ENCODE results near the gene SRCIN1. TPM values are rescaled to one million over a fixed set of nuclear protein-coding genes. Genes with fewer than 3 reads are reported as not detected.
"Not testable (repeated sequence)": the region's sequence is repeated elsewhere in the genome, so short reads cannot be mapped to it uniquely, and the experiment has no call there.

Gene SRCIN1
- total and polyA plus RNA-seq, 3 experiments from 2014 or later: 0.04 to 0.50 TPM; not detected in 1

- Histone ChIP-seq H3K27ac (ENCODE audit: low read depth, low read length) (no peak overlapping the region), H3K4me1 (ENCODE audit: insufficient read depth, low read length) (no peaks in the 10 kb centered on the region), H3K4me3 (ENCODE audit: low read length) (peak overlapping the region; percentile 37), H3K27me3 (ENCODE audit: insufficient read depth, low read length, poor library complexity, severe bottlenecking) (peaks cover 11% of the 10 kb centered on the region), H3K9me3 (ENCODE audit: low read length) (no peaks in the 10 kb centered on the region), H3K36me3 (ENCODE audit: insufficient read depth, low read length) (no peaks in the 10 kb centered on the region)
- no peak for DNase-seq
- Mint-ChIP-seq H3K4me1 (peaks cover 5 to 19% (median 9%) of the 10 kb centered on the region in 3 donors), H3K27ac (peak overlapping the region in 1 of 8 donors; percentile 59), H3K27me3 (peaks cover 42 to 50% of the 10 kb centered on the region in 2 donors), H3K4me3 (peak overlapping the region; percentile 48 to 94 (median 86)), H3K9me3 (no peaks in the 10 kb centered on the region), H3K36me3 (no peaks in the 10 kb centered on the region)
- POLR2A ChIA-PET: no interaction called here
- CTCF ChIA-PET: no interaction called here
Measured at GRCh38 chr17:38509772-38510420, 95.9 kb downstream of the SRCIN1 start.

DNA sequence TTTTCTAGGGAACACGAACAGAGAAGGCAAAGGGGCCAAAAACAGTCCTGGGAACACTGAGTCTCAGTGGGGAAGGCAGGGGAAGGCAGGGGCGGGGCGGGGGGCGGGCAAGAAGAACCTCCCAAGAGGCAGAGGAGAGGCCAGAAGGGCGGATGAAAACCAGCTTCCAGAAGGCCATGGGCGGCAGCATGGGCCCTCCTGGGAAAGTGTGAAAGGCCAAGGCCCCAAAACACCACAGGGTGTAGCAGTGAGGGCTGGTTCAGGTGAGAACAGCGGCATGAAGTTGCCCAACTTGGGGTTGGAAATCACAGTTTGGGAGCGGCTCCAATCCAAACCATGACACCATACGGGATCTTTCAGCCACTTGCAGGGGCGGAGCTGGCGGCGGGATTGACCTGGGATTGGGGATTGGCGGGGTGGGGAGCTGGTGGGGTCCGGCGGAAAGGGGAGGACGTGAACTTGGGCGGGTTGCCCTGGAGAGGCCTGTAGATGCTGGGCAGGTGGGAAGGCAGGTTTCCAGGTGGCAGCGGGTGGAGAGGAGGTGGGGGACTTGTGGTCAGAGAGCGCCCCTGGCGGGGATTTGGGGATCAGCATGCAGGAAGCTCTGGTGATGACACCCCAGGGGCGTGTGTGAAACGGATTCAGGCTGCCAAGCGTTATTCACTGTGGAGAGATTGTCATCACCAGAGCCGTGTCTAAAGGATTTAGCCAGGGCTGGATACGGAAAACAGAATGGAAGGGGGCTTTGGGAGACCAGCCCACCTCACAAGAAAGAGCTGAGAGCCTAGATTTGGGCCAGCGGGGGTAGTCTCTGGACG lies 96.6 kb downstream of the SRCIN1 start:
- peak overlapping the region; percentile 48 to 94 (median 86) for H3K4me3 Mint-ChIP-seq
- DNase-seq: peak; percentile 47 to 76 (median 55)
- peak overlapping the region; percentile 37 for H3K4me3 ChIP-seq (ENCODE audit: low read length)
- H3K27me3 ChIP-seq (ENCODE audit: insufficient read depth, low read length, poor library complexity, severe bottlenecking): peaks cover 11% of the 10 kb centered on the region
- POLR2A ChIA-PET: no interaction called here
- H3K4me1 ChIP-seq (ENCODE audit: insufficient read depth, low read length): no peaks in the 10 kb centered on the region
- H3K9me3 ChIP-seq (ENCODE audit: low read length): no peaks in the 10 kb centered on the region
- peaks cover 5 to 19% (median 9%) of the 10 kb centered on the region in 3 donors for H3K4me1 Mint-ChIP-seq
- H3K27me3 Mint-ChIP-seq: peaks cover 42 to 50% of the 10 kb centered on the region in 2 donors
- H3K9me3 Mint-ChIP-seq: no peaks in the 10 kb centered on the region
- H3K36me3 Mint-ChIP-seq: no peaks in the 10 kb centered on the region
- H3K36me3 ChIP-seq (ENCODE audit: insufficient read depth, low read length): no peaks in the 10 kb centered on the region
- CTCF ChIA-PET: interaction anchor here (1.2 kb wide), 1 partner anchor 49 kb away, joined by 3 read pairs; no protein-coding TSS in a partner anchor
- peak overlapping the region in 3 of 8 donors; percentile 59 to 74 (median 74) for H3K27ac Mint-ChIP-seq
- no peak overlapping the region for H3K27ac ChIP-seq (ENCODE audit: low read depth, low read length)

GRCh38 chr17:38508570-38508950 lies 97.2 kb downstream of the SRCIN1 start:
- Histone ChIP-seq H3K9me3 (ENCODE audit: low read length) (no peaks in the 10 kb centered on the region), H3K27ac (ENCODE audit: low read depth, low read length) (no peak overlapping the region), H3K27me3 (ENCODE audit: insufficient read depth, low read length, poor library complexity, severe bottlenecking) (peaks cover 11% of the 10 kb centered on the region), H3K4me3 (ENCODE audit: low read length) (no peak overlapping the region), H3K4me1 (ENCODE audit: insufficient read depth, low read length) (no peaks in the 10 kb centered on the region), H3K36me3 (ENCODE audit: insufficient read depth, low read length) (no peaks in the 10 kb centered on the region)
- H3K4me1 Mint-ChIP-seq: peaks cover 5 to 19% (median 9%) of the 10 kb centered on the region in 3 donors
- no peak for DNase-seq
- peaks cover 39 to 54% of the 10 kb centered on the region in 2 donors for H3K27me3 Mint-ChIP-seq
- H3K27ac Mint-ChIP-seq: peak overlapping the region in 2 of 8 donors; percentile 19 to 68
- POLR2A ChIA-PET: no interaction called here
- no peaks in the 10 kb centered on the region for H3K9me3 Mint-ChIP-seq
- H3K4me3 Mint-ChIP-seq: peak overlapping the region in 4 of 7 donors; percentile 5 to 67 (median 44)
- H3K36me3 Mint-ChIP-seq: no peaks in the 10 kb centered on the region
- CTCF ChIA-PET: interaction anchor here (1.2 kb wide), 1 partner anchor 49 kb away, joined by 3 read pairs; no protein-coding TSS in a partner anchor

DNA sequence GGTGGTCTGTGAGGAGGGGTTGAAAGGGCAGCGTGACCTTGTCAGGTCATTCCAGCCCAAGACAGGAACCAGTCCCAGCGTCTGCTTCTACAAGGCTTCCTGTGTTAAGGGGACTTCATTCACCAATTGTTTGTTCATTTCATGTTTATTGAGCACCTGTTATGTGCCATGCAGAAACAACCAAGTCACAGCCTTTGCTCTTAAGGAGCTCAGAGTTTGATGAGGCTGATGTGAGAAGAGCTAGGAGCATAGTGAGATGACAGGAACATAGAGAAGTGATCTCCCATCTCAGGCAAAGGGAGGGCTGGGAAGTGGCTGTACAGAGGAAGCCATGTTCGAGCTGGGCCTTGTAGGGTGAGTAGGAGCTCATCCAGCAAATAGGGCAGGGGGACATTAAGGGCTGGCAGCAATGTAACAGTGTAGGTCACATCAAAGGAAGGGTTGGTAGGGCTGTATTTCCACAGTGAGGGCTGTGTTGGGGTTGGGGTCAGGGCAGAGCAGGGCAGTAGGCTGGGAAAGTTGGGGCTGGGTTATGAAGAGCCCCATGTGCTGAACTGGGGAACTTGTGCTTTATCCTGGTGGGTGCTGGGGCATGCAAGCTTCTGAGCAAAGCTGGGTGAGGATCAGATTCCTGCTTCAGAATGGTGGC lies 97.7 kb downstream of the SRCIN1 start:
- POLR2A ChIA-PET: no interaction called here
- H3K9me3 Mint-ChIP-seq: no peaks in the 10 kb centered on the region
- no peak overlapping the region for H3K27ac ChIP-seq (ENCODE audit: low read depth, low read length)
- no peaks in the 10 kb centered on the region for H3K36me3 Mint-ChIP-seq
- H3K9me3 ChIP-seq (ENCODE audit: low read length): no peaks in the 10 kb centered on the region
- H3K4me1 ChIP-seq (ENCODE audit: insufficient read depth, low read length): no peaks in the 10 kb centered on the region
- DNase-seq: no peak
- peaks cover 5 to 19% (median 9%) of the 10 kb centered on the region in 3 donors for H3K4me1 Mint-ChIP-seq
- peak overlapping the region in 2 of 8 donors; percentile 19 to 68 for H3K27ac Mint-ChIP-seq
- CTCF ChIA-PET: interaction anchor here (1.2 kb wide), 1 partner anchor 50 kb away, joined by 3 read pairs; no protein-coding TSS in a partner anchor
- no peak overlapping the region for H3K4me3 ChIP-seq (ENCODE audit: low read length)
- no peaks in the 10 kb centered on the region for H3K36me3 ChIP-seq (ENCODE audit: insufficient read depth, low read length)
- peaks cover 11% of the 10 kb centered on the region for H3K27me3 ChIP-seq (ENCODE audit: insufficient read depth, low read length, poor library complexity, severe bottlenecking)
- peaks cover 37 to 55% of the 10 kb centered on the region in 2 donors for H3K27me3 Mint-ChIP-seq
- H3K4me3 Mint-ChIP-seq: peak overlapping the region in 5 of 7 donors; percentile 5 to 49 (median 40)

DNA sequence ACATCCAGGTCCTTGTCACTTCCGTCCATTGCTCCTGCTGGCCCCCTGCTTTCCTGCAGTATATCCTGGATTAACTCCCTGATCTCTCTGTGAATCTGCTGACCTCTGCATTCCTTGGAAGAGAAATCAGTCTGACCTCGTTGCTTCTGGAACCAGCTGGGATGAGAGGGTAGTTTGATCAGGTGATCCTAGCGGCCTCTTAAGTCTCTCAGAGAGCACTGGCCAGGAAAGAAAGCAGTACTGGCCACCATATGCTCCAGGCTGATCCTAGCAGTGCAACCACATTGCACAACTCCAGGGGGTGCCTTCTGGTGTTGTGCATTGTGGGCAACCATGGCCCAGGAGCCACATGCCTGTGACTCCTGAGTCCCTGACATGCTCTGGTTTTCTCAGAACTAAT lies 98.3 kb downstream of the SRCIN1 start:
- ChIA-PET CTCF (no interaction called here), POLR2A (no interaction called here)
- Histone ChIP-seq H3K4me1 (ENCODE audit: insufficient read depth, low read length) (no peaks in the 10 kb centered on the region), H3K27ac (ENCODE audit: low read depth, low read length) (no peak overlapping the region), H3K4me3 (ENCODE audit: low read length) (no peak overlapping the region), H3K9me3 (ENCODE audit: low read length) (no peaks in the 10 kb centered on the region), H3K36me3 (ENCODE audit: insufficient read depth, low read length) (no peaks in the 10 kb centered on the region), H3K27me3 (ENCODE audit: insufficient read depth, low read length, poor library complexity, severe bottlenecking) (peaks cover 11% of the 10 kb centered on the region)
- DNase-seq: no peak
- Mint-ChIP-seq H3K27ac (no peak overlapping the region), H3K36me3 (peaks cover 0 to 1% (median 0%) of the 10 kb centered on the region in 3 donors), H3K9me3 (no peaks in the 10 kb centered on the region), H3K4me1 (peaks cover 5 to 19% (median 9%) of the 10 kb centered on the region in 3 donors), H3K27me3 (peaks cover 33 to 58% of the 10 kb centered on the region in 2 donors), H3K4me3 (peak overlapping the region in 1 of 7 donors; percentile 25)

- CTCF ChIA-PET: no interaction called here
- H3K27me3 ChIP-seq (ENCODE audit: insufficient read depth, low read length, poor library complexity, severe bottlenecking): no peaks in the 10 kb centered on the region
- Mint-ChIP-seq H3K27ac (no peak overlapping the region), H3K36me3 (peaks cover 0 to 1% (median 0%) of the 10 kb centered on the region in 3 donors), H3K27me3 (peaks cover 16 to 38% of the 10 kb centered on the region in 2 donors), H3K4me1 (peaks cover under 1 to 6% (median 2%) of the 10 kb centered on the region in 3 donors), H3K9me3 (no peaks in the 10 kb centered on the region), H3K4me3 (no peak overlapping the region)
- POLR2A ChIA-PET: no interaction called here
- no peak overlapping the region for H3K27ac ChIP-seq (ENCODE audit: low read depth, low read length)
- no peaks in the 10 kb centered on the region for H3K36me3 ChIP-seq (ENCODE audit: insufficient read depth, low read length)
- no peaks in the 10 kb centered on the region for H3K9me3 ChIP-seq (ENCODE audit: low read length)
- no peaks in the 10 kb centered on the region for H3K4me1 ChIP-seq (ENCODE audit: insufficient read depth, low read length)
- no peak overlapping the region for H3K4me3 ChIP-seq (ENCODE audit: low read length)
- no peak for DNase-seq
Measured at GRCh38 chr17:38504216-38504615, 101.5 kb downstream of the SRCIN1 start.

- H3K4me1 ChIP-seq (ENCODE audit: insufficient read depth, low read length); H3K4me3 ChIP-seq (ENCODE audit: low read length); H3K9me3 ChIP-seq (ENCODE audit: low read length); H3K27me3 ChIP-seq (ENCODE audit: insufficient read depth, low read length, poor library complexity, severe bottlenecking); H3K9me3 Mint-ChIP-seq; CTCF ChIA-PET; H3K4me1 Mint-ChIP-seq; H3K4me3 Mint-ChIP-seq; H3K36me3 ChIP-seq (ENCODE audit: insufficient read depth, low read length); DNase-seq; H3K36me3 Mint-ChIP-seq; POLR2A ChIA-PET; H3K27ac ChIP-seq (ENCODE audit: low read depth, low read length): not testable (repeated sequence)
- H3K27me3 Mint-ChIP-seq: peaks cover 11 to 30% of the 10 kb centered on the region in 2 donors
- peak overlapping the region in 1 of 8 donors; percentile 71 for H3K27ac Mint-ChIP-seq
Measured at GRCh38 chr17:38503286-38503913, 102.4 kb downstream of the SRCIN1 start.
